ENCODE data around the gene NAA16. TPM values are rescaled to one million over a fixed set of nuclear protein-coding genes. Genes with fewer than 3 reads are reported as not detected.

NAA16 gene
- total RNA-seq, 2 donors from 2014 or later = 12.6 to 13.5 TPM

DNA sequence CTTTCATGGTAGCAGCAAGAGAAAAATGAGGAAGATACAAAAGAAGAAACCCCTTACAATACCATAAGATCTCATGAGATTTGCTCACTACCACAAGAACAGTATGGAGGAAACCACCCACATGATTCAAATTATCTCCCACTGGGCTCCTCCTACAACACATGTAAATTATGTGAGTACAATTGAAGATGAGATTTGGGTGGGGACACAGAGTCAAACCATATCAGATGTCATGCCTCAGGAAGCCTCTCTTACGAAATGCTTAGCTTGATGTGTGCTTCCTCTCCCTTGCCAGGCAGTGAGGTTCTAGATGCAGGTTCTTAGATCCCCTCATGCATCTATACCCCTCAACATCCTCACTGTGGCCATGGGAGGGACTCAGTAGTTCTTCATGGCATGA is 83.1 kb downstream of the NAA16 start:
- intact Hi-C loops (cut with DNase I) = no loop called here
- Histone ChIP-seq H3K9ac (ENCODE audit: low read depth in 2 of 2, low read length in 2 of 2) (no peak overlapping the region), H3K4me3 (no peak overlapping the region), H3K27ac (no peak overlapping the region), H3K27me3 (no peaks in the 10 kb centered on the region), H3K4me1 (no peaks in the 10 kb centered on the region), H3K9me3 (no peaks in the 10 kb centered on the region), H3K36me3 (no peaks in the 10 kb centered on the region)
- TF ChIP-seq, protein P1, sequence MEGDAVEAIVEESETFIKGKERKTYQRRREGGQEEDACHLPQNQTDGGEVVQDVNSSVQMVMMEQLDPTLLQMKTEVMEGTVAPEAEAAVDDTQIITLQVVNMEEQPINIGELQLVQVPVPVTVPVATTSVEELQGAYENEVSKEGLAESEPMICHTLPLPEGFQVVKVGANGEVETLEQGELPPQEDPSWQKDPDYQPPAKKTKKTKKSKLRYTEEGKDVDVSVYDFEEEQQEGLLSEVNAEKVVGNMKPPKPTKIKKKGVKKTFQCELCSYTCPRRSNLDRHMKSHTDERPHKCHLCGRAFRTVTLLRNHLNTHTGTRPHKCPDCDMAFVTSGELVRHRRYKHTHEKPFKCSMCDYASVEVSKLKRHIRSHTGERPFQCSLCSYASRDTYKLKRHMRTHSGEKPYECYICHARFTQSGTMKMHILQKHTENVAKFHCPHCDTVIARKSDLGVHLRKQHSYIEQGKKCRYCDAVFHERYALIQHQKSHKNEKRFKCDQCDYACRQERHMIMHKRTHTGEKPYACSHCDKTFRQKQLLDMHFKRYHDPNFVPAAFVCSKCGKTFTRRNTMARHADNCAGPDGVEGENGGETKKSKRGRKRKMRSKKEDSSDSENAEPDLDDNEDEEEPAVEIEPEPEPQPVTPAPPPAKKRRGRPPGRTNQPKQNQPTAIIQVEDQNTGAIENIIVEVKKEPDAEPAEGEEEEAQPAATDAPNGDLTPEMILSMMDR (IDR thresholded peaks at IDR 0.05) = no peak
- DNase-seq = no peak

- no peak for DNase-seq
- TF ChIP-seq, protein P1 (IDR thresholded peaks at IDR 0.05) = no peak
- H3K9me3 ChIP-seq = no peaks in the 10 kb centered on the region
- H3K9ac ChIP-seq (ENCODE audit: low read depth in 2 of 2, low read length in 2 of 2) = no peak overlapping the region
- H3K27ac ChIP-seq = no peak overlapping the region
- H3K27me3 ChIP-seq = no peaks in the 10 kb centered on the region
- H3K4me3 ChIP-seq = no peak overlapping the region
- no peaks in the 10 kb centered on the region for H3K36me3 ChIP-seq
- no peaks in the 10 kb centered on the region for H3K4me1 ChIP-seq
- intact Hi-C loops (cut with DNase I) = no loop called here
These were observed 87.6 kb downstream of the NAA16 start for GRCh38 chr13:41398494-41399170.

GRCh38 chr13:41401366-41401765 is 90.3 kb downstream of the NAA16 start:
- Histone ChIP-seq H3K27ac (no peak overlapping the region), H3K9ac (ENCODE audit: low read depth in 2 of 2, low read length in 2 of 2) (no peak overlapping the region), H3K4me1 (no peaks in the 10 kb centered on the region), H3K4me3 (no peak overlapping the region), H3K27me3 (no peaks in the 10 kb centered on the region), H3K9me3 (no peaks in the 10 kb centered on the region), H3K36me3 (no peaks in the 10 kb centered on the region)
- DNase-seq = no peak
- TF ChIP-seq, protein P1 (IDR thresholded peaks at IDR 0.05) = no peak
- intact Hi-C loops (cut with DNase I) = no loop called here

GRCh38 chr13:41402691-41403511 is 91.8 kb downstream of the NAA16 start:
- H3K27me3 ChIP-seq = no peaks in the 10 kb centered on the region
- no peak overlapping the region for H3K4me3 ChIP-seq
- no peak overlapping the region for H3K27ac ChIP-seq
- H3K9me3 ChIP-seq = no peaks in the 10 kb centered on the region
- intact Hi-C loops (cut with DNase I) = no loop called here
- H3K9ac ChIP-seq (ENCODE audit: low read depth in 2 of 2, low read length in 2 of 2) = no peak overlapping the region
- H3K36me3 ChIP-seq = no peaks in the 10 kb centered on the region
- DNase-seq = no peak
- no peaks in the 10 kb centered on the region for H3K4me1 ChIP-seq
- TF ChIP-seq, protein P1 (IDR thresholded peaks at IDR 0.05) = no peak

DNA sequence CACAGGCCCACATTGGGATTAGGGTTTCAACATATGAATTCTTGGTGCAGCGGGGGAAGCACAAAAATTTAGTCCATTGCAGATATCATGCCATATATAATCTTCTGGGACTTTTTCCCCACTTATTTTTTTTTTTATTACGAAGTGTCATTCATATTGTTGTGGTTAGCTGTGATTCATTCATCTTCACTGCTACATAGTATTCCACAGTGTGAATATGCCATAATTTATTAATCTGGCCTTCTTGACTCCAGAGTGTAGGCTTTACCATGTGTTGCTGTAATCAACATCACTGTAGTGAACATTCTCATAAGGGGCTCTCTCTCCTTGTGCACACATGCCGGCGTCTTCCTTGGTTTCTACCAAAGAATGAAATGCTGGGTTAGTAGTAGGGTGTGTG is 92.9 kb downstream of the NAA16 start:
- DNase-seq = no peak
- TF ChIP-seq, protein P1 (IDR thresholded peaks at IDR 0.05) = no peak
- intact Hi-C loops (cut with DNase I) = no loop called here
- no peak overlapping the region for H3K9ac ChIP-seq (ENCODE audit: low read depth in 2 of 2, low read length in 2 of 2)
- no peaks in the 10 kb centered on the region for H3K9me3 ChIP-seq
- no peak overlapping the region for H3K4me3 ChIP-seq
- no peak overlapping the region for H3K27ac ChIP-seq
- H3K4me1 ChIP-seq = no peaks in the 10 kb centered on the region
- no peaks in the 10 kb centered on the region for H3K27me3 ChIP-seq
- no peaks in the 10 kb centered on the region for H3K36me3 ChIP-seq
